GM18505 (cell line): ENCODE measurements around the gene CNTNAP2.

Experiments
- ATAC-seq: cut with Tn5 transposase; IDR thresholded peaks from one replicate; pipeline ENCODE4 v1.9.1; 2021; ENCODE audit not compliant: unreplicated experiment
- POLR2A ChIP-seq: IDR thresholded peaks from 4 replicates; pipeline ENCODE4 v1.6.1; 2011; ENCODE audit warnings: borderline replicate concordance; ENCODE audit not compliant: insufficient read depth, insufficient read length; ENCODE audit errors: extremely low read depth

The CNTNAP2 gene

GRCh38 chr7:147443942-147444341 is 1327.3 kb downstream of the CNTNAP2 start:
- ATAC-seq: no peak

GRCh38 chr7:147452816-147453215 is 1336.2 kb downstream of the CNTNAP2 start:
- ATAC-seq: no peak
- no peak for TF ChIP-seq POLR2A

More at GRCh38 chr7:147443942-147444341, 1327.3 kb downstream of the CNTNAP2 start:
- TF ChIP-seq POLR2A: no peak

GRCh38 chr7:147465223-147465622 is 1348.6 kb downstream of the CNTNAP2 start:
- no peak for ATAC-seq
- TF ChIP-seq POLR2A: no peak

GRCh38 chr7:147472556-147472955 is 1356.0 kb downstream of the CNTNAP2 start:
- no peak for ATAC-seq
- no peak for TF ChIP-seq POLR2A

- ATAC-seq: no peak
- no peak for TF ChIP-seq POLR2A
Measured at GRCh38 chr7:147474862-147475261, 1358.3 kb downstream of the CNTNAP2 start.

- no peak for TF ChIP-seq POLR2A
Measured at GRCh38 chr7:147477526-147477925, 1360.9 kb downstream of the CNTNAP2 start.

GRCh38 chr7:147478796-147479195 is 1362.2 kb downstream of the CNTNAP2 start:
- ATAC-seq: no peak
- no peak for TF ChIP-seq POLR2A

More at GRCh38 chr7:147477526-147477925, 1360.9 kb downstream of the CNTNAP2 start:
- no peak for ATAC-seq

- TF ChIP-seq POLR2A: no peak
- no peak for ATAC-seq
Measured at GRCh38 chr7:147483634-147484292, 1367.2 kb downstream of the CNTNAP2 start.

GRCh38 chr7:147485660-147486210 is 1369.1 kb downstream of the CNTNAP2 start:
- ATAC-seq: no peak

GRCh38 chr7:147492606-147493005 is 1376.0 kb downstream of the CNTNAP2 start:
- ATAC-seq: no peak
- TF ChIP-seq POLR2A: no peak

More at GRCh38 chr7:147485660-147486210, 1369.1 kb downstream of the CNTNAP2 start:
- TF ChIP-seq POLR2A: no peak

GRCh38 chr7:147496209-147496608 is 1379.6 kb downstream of the CNTNAP2 start:
- TF ChIP-seq POLR2A: no peak
- ATAC-seq: no peak

GRCh38 chr7:147497246-147497645 is 1380.6 kb downstream of the CNTNAP2 start:
- no peak for TF ChIP-seq POLR2A
- no peak for ATAC-seq

- TF ChIP-seq POLR2A: no peak
- ATAC-seq: no peak
Measured at GRCh38 chr7:147498081-147498480, 1381.5 kb downstream of the CNTNAP2 start.

- no peak for ATAC-seq
- no peak for TF ChIP-seq POLR2A
Measured at GRCh38 chr7:147509035-147509501, 1392.5 kb downstream of the CNTNAP2 start.

- TF ChIP-seq POLR2A: no peak
- no peak for ATAC-seq
Measured at GRCh38 chr7:147509541-147510200, 1393.1 kb downstream of the CNTNAP2 start.

GRCh38 chr7:147510201-147510542 is 1393.6 kb downstream of the CNTNAP2 start:
- TF ChIP-seq POLR2A: no peak

More at GRCh38 chr7:147510201-147510542, 1393.6 kb downstream of the CNTNAP2 start:
- no peak for ATAC-seq
